ENCODE measurements around the gene MARVELD1. TPM values are rescaled to one million over a fixed set of nuclear protein-coding genes. Genes with fewer than 3 reads are reported as not detected.

Gene MARVELD1
- total RNA-seq, 1 donor from 2014 or later, result 0.31 TPM

DNA sequence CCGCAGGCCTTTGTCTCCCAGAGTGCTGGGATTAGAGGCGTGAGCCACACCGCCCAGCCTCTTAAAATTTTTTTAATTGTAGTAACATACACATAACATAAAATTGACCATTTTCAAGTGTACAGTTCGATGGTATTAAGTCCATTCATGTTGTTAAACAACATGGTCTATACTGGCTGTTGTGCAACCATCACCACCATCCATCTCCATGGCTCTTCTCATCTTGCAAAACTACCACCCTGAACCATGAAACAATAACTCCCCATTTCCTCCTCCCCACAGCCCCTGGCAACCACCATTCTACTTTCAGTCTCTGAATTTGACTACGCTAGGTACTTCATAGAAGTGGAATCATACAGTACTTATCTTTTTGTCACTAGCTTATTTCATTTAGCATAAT is 15.5 kb downstream of the MARVELD1 start:
- ChIA-PET CTCF (interaction anchor here (5.4 to 6.2 kb wide), 2 partner anchors 26 to 52 kb away, joined by 40 to 86 read pairs; no protein-coding TSS in a partner anchor), POLR2A (interaction anchor here (0.7 kb wide), 1 partner anchor 50 kb away, joined by 3 read pairs; no protein-coding TSS in a partner anchor)
- H3K4me1 Mint-ChIP-seq, result no peaks in the 10 kb centered on the region
- TF ChIP-seq, protein P1, sequence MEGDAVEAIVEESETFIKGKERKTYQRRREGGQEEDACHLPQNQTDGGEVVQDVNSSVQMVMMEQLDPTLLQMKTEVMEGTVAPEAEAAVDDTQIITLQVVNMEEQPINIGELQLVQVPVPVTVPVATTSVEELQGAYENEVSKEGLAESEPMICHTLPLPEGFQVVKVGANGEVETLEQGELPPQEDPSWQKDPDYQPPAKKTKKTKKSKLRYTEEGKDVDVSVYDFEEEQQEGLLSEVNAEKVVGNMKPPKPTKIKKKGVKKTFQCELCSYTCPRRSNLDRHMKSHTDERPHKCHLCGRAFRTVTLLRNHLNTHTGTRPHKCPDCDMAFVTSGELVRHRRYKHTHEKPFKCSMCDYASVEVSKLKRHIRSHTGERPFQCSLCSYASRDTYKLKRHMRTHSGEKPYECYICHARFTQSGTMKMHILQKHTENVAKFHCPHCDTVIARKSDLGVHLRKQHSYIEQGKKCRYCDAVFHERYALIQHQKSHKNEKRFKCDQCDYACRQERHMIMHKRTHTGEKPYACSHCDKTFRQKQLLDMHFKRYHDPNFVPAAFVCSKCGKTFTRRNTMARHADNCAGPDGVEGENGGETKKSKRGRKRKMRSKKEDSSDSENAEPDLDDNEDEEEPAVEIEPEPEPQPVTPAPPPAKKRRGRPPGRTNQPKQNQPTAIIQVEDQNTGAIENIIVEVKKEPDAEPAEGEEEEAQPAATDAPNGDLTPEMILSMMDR (IDR thresholded peaks at IDR 0.05), result no peak
- H3K36me3 Mint-ChIP-seq (ENCODE audit: low read depth), result no peaks in the 10 kb centered on the region
- ATAC-seq (ENCODE audit: low read depth) (no peak), DNase-seq (no peak)
- H3K27me3 Mint-ChIP-seq, result peaks cover 13% of the 10 kb centered on the region
- no peaks in the 10 kb centered on the region for H3K9me3 Mint-ChIP-seq
- intact Hi-C loops (cut with micrococcal nuclease), result no loop called here
- H3K4me3 Mint-ChIP-seq, result no peak overlapping the region
- H3K27ac Mint-ChIP-seq, result no peak overlapping the region

DNA sequence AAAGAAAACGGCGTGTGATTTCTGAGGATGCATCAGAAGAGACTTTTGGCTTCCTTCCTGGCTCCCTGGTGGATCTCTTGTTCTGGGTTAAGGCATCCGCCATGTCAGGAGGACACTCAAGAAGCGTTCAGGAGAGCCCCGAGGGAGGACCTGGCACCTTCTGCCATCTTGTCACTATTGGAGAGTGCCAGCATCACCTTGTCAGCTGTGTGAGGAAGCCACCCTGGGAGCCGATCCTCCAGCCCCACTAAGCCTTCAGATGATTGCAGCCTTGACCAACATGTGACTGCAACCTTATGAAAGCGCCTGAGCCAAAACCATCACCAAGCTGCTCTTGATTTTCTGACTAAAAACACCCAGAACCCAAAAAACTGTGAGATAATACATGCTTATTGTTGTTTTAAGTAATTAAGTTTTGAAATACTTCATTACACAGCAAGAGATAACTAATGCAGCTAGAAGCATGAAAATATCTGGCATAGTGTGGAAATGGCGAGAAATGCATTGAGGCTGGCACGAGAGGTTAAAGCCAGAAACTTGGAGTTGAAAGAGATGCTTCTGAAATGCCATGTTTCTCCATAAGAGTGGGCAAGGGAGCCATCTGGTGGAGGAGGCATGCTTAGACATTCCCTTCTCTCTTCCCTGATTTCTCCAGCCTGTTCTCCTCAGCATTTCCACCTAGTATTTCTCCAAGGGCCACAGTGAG is 18.0 kb downstream of the MARVELD1 start:
- ATAC-seq (ENCODE audit: low read depth), result peak; percentile 75
- Mint-ChIP-seq H3K4me3 (no peak overlapping the region), H3K36me3 (ENCODE audit: low read depth) (no peaks in the 10 kb centered on the region), H3K9me3 (no peaks in the 10 kb centered on the region), H3K27ac (no peak overlapping the region), H3K27me3 (peaks cover 8% of the 10 kb centered on the region), H3K4me1 (peaks cover 5% of the 10 kb centered on the region)
- TF ChIP-seq, protein P1 (IDR thresholded peaks at IDR 0.05), result no peak
- no peak for DNase-seq
- intact Hi-C loops (cut with micrococcal nuclease), result loop anchor here (1.0 to 10.0 kb wide), 7 partner anchors 17 to 324 kb away; partner anchors contain the start of genes ANKRD2, MMS19 and UBTD1
- CTCF ChIA-PET, result interaction anchor here (0.6 to 6.2 kb wide), 14 partner anchors 15 to 1548 kb away, joined by 3 to 86 read pairs (median 4); partner anchors contain the start of genes AVPI1 and MARVELD1
- POLR2A ChIA-PET, result interaction anchor here (0.9 kb wide), 1 partner anchor 18 kb away, joined by 3 read pairs; the partner anchor contains the start of gene MARVELD1

DNA sequence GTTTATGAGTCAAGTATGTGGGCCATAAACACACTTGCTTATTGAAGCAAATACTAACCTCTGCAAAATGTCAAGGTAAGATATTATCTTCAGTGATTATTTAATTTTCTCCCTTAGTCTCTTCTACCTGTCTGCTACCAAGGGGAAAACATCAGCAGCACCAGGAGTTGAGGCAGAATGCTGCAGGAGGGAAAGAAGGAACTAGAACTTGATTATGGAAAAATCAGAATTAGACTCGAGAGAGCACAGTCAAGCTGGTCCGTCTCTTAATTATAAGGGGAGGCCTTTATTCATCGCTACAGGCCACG is 18.5 kb downstream of the MARVELD1 start:
- intact Hi-C loops (cut with micrococcal nuclease), result loop anchor here (10.0 kb wide), 1 partner anchor 237 kb away; the partner anchor contains the start of genes MMS19 and UBTD1
- Mint-ChIP-seq H3K9me3 (no peaks in the 10 kb centered on the region), H3K27ac (no peak overlapping the region), H3K4me3 (no peak overlapping the region), H3K36me3 (ENCODE audit: low read depth) (peaks cover 3% of the 10 kb centered on the region), H3K4me1 (peaks cover 10% of the 10 kb centered on the region), H3K27me3 (peaks cover 8% of the 10 kb centered on the region)
- DNase-seq, result no peak
- TF ChIP-seq, protein P1 (IDR thresholded peaks at IDR 0.05), result no peak
- ChIA-PET POLR2A (interaction anchor here (0.9 kb wide), 1 partner anchor 18 kb away, joined by 3 read pairs; the partner anchor contains the start of gene MARVELD1), CTCF (interaction anchor here (0.6 to 6.2 kb wide), 9 partner anchors 20 to 1547 kb away, joined by 3 to 86 read pairs (median 9); partner anchors contain the start of gene AVPI1)
- ATAC-seq (ENCODE audit: low read depth), result no peak

DNA sequence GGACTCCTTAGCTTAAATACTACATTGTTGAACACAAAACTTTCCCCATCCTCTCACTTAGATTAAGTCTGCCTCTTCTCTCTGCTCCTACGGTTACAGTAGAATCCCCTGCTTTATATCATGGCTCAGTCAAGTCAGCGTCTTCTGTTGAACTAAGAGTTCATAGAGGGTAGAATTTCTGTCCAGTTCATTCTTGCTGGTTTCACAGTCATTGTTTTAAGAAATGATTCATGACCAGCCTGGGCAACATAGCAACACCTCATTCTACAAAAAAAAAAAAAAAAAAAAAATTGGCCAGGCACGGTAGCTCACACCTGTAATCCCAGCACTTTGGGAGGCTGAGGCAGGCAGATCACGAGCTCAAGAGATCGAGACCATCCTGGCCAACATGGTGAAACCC is 19.7 kb downstream of the MARVELD1 start:
- H3K27me3 Mint-ChIP-seq, result peaks cover 6% of the 10 kb centered on the region
- no peak overlapping the region for H3K4me3 Mint-ChIP-seq
- TF ChIP-seq, protein P1 (IDR thresholded peaks at IDR 0.05), result no peak
- CTCF ChIA-PET, result interaction anchor here (0.6 to 6.2 kb wide), 6 partner anchors 14 to 160 kb away, joined by 3 to 86 read pairs (median 28); partner anchors contain the start of genes ANKRD2 and AVPI1
- intact Hi-C loops (cut with micrococcal nuclease), result loop anchor here (10.0 kb wide), 1 partner anchor 238 kb away; the partner anchor contains the start of genes MMS19 and UBTD1
- H3K27ac Mint-ChIP-seq, result no peak overlapping the region
- H3K9me3 Mint-ChIP-seq, result no peaks in the 10 kb centered on the region
- POLR2A ChIA-PET, result no interaction called here
- H3K4me1 Mint-ChIP-seq, result peaks cover 19% of the 10 kb centered on the region
- H3K36me3 Mint-ChIP-seq (ENCODE audit: low read depth), result peaks cover 9% of the 10 kb centered on the region
- DNase-seq, result no peak
- no peak for ATAC-seq (ENCODE audit: low read depth)

DNA sequence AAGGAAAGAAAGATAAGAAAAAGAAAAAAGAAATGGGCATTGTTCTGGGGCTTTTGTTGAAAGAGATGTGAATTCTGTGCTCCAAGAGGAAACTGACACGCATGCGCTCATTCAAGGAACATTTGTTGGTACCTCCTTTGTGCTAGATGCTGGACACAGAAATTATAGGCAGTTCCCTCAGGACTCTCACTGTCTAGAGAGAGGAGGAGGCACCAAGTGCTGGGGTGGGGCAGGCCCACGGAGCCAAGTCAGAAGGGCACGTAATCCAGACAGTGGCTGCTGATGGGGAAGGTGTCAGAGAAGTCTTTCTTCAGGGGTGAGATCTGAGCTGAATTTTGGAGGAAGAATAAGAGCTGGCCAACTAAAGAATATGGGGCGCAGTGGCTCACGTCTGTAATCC is 20.5 kb downstream of the MARVELD1 start:
- CTCF ChIA-PET, result interaction anchor here (0.6 to 6.2 kb wide), 4 partner anchors 14 to 57 kb away, joined by 3 to 86 read pairs (median 30); no protein-coding TSS in a partner anchor
- DNase-seq (no peak), ATAC-seq (ENCODE audit: low read depth) (no peak)
- Mint-ChIP-seq H3K27me3 (peaks cover 6% of the 10 kb centered on the region), H3K4me1 (peaks cover 24% of the 10 kb centered on the region), H3K9me3 (no peaks in the 10 kb centered on the region), H3K4me3 (no peak overlapping the region), H3K27ac (no peak overlapping the region), H3K36me3 (ENCODE audit: low read depth) (peaks cover 11% of the 10 kb centered on the region)
- POLR2A ChIA-PET, result no interaction called here
- intact Hi-C loops (cut with micrococcal nuclease), result loop anchor here (10.0 kb wide), 1 partner anchor 239 kb away; the partner anchor contains the start of genes MMS19 and UBTD1
- TF ChIP-seq, protein P1 (IDR thresholded peaks at IDR 0.05), result no peak

Data from activated B cell treated with CpG ODN at 0.5 μM for 24 hours (primary cell).